Activated T-helper 1 cell treated with anti-CD3 and anti-CD28 coated beads, Interleukin-2, amount 50 U/mL, for 16 hours (primary cell): Measurements from ENCODE around the gene CCDC90B.
"Not testable (repeated sequence)": the region's sequence is repeated elsewhere in the genome, so short reads cannot be mapped to it uniquely, and the experiment has no call there.

Source experiments
- DNase-seq, 2 donors: peaks; one replicate each; pipeline ENCODE4 v3.0.0-alpha.2; 2020; ENCODE audit warnings: low read depth in 1 of 2, low spot score in 1 of 2

CCDC90B gene

DNA sequence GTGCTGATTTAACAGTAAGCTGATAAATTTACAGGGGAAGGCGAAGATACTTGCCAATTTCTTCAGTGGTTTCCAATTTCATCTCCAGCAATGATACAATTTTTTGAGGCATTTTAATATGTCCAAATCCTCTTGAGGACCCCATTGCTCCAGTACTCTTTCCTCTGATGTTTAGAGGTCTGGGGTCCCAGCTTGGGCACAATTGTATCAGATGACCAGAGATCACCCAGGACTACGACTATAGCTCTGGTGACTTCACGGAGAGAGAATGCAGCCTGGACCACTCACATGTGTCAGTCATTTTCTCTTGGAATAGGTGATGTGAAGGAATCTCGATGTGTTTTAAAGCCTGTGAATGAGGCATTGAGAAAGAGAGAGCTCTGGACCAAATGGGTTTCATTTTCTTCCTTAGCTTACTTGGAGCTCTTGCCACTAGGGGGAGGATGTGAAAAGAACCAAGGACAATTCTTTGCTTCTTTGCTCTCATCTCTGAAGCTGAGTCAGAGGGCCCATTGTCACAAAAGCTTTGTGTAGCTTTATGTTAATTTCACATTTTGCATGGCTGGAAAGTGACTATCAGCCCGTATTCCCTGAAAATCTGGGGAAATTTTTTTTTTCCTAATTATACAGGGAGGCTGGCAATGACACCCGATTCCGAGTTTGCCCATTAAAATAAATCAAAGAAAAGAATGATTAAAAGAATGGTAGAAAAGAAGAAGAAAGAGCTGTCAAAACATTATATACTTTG lies 6.7 kb upstream of the CCDC90B start:
- no peak for DNase-seq

GRCh38 chr11:83287631-83288030 lies 1.5 kb upstream of the CCDC90B start:
- DNase-seq, result no peak

DNA sequence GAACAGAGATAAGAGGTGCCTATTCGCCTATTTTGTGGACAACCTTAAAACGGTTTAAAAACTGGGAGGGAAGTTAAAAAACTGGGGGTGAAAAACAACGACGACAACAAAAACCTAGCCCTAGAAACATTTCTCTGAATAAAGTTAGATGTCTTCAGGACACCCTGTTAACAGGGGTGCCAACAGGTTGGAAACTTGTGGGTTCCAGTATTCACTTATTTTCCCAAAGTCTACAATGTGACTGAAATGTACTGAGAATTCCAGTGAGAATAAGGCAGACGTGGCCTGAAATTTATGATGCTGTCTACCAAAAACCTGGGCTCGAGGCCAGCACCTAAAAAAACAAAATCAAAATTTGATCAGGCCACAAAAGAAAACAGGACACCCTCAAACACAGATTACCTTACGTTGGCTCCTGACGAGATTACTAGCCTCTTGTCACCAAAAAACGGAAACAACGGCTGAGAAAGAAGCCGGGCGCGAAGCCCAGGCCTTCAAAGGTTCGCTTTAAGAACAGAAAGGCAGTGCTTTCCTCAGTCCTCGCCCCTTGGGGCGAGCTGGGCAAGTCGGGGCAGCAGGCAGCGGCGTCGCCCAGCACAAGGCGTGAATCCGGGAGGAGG lies 906 bp downstream of the CCDC90B start:
- DNase-seq, result no peak

DNA sequence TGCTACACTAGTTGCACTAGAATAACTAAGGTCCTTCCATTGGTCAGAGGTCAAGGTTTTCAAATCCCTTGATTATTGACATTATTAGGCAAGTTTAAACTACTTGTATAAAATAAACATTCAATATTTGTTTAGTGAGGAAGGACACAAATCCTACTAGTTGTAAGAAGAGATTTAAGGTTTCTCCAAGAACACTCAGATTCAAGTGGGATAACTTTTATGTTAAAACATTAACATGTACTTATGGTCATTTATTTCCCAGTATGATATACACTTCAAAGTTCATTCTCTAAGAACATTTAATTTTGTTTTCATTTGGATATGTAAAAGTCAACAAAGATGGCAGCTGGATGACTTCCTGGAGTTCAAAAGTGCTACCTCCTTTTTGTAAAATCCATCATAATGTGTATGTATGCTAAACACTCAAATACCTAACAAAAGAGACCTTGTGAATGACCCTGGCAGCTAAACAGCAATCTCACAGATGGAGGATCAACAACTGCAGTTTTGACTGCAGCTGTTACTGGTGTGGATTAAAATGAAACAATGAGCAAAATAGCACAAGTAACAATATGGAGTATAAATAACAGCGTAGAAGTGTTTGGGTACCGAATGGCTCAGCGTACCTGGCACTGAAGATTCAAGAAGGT lies 1.5 kb downstream of the CCDC90B start:
- DNase-seq, result no peak

DNA sequence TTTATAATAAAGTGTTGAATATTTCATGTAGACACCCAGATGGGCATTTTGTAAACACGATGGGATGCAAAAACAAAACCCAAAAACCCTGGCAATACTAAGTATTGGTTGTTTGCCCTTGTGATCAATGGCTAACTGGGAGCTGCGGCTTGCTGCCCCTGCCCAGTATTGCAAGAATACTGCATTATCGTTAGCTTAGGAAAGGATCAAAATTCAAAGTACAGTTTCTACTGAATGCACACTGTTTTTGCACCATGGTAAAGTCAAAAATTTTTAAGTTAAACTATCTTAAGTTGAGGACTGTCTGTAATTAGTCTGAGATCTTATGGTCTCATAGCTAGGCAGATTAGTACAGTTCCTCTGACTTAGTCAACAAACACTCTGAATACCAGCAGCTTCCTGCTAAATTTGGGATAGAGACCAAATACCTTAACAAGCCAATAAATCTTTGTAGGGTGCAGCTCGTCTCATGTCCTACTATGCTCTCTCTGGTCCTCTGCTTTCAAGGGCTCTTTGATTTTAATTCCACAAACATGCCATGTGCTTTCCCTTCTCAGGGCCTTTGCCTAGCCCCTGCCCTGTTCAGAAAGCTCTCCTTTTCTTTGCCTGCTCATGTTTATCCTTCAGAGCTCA lies 4.0 kb downstream of the CCDC90B start:
- no peak for DNase-seq

GRCh38 chr11:83280256-83280655 lies 5.9 kb downstream of the CCDC90B start:
- no peak for DNase-seq

DNA sequence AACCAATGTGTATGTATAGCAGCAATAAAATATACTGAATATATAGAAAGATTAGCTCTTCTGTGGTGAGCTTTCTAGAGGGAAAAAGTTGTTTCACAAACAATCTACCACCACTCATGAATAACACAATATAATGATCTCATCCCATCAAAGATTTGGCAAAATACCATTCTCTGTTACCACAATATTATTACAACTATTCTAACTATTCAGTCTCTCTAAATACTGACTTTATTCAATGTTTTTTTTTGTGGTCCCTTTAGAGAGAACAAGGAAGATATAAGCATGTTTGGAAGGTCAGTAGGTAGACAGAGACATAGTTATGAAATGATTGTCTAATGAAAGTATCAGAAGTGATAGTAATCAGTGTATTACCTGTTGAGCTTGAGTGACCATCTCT lies 7.8 kb downstream of the CCDC90B start:
- no peak for DNase-seq

DNA sequence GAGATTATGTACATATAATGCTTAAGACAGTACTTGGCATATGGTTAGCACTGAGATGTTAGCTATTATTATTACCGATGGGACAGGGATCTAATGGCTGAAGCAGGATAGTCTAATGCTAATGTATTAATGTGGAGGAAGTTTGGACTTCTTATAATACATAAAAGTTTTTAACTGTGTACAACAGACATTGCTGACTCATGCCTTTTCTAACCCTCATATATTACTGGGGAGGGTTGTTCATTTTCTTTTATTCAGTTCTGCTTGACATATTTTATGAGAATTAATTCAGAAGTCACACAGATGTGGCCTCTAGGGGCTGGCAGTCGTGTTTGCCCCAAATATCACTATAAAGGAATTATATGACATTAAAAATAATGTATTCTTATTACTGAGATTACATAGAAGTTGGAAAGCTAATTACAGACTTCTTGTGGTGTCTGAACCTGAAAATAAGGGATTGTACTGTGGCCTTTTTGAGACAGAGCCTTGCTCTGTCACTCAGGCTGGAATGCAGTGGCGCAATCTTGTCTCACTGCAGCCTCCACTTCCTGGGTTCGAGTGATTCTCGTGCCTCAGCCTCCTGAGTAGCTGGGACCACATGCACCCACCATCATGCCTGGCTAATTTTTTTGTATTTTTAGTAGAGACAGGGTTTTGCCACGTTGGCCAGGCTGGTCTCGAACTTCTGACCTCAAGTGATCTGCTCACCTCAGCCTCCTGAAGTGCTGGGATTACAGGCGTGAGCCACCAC lies 10.1 kb downstream of the CCDC90B start:
- DNase-seq, result no peak

DNA sequence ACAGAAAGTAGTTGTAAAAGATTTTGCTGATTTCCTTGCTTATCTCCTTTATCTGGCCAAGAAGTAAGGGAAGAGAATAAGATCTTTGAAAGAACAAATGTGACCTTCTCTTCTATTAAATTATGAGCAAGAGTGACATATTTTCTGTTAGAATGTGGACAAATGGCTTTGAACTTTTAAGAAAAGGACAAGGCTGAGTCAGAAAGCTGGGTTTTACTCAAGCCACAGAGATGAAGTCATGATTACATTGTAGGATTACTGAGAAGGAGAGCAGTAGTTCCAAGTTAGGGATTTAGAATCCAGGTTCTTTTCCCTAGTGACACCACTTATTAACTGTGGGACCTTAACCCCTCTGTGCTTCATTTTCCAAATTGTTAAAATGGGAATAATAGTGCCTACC lies 13.5 kb downstream of the CCDC90B start:
- no peak for DNase-seq

DNA sequence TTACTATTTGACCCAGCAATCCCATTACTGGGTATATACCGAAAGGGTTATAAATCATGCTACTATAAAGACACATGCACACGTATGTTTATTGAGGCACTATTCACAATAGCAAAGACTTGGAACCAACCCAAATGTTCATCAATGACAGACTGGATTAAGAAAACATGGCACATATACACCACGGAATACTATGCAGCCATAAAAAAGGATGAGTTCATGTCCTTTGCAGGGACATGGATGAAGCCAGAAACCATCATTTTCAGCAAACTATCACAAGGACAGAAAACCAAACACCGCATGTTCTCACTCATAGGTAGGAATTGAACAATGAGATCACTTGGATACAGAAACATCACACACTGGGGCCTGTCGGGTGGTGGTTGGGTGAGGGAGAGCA lies 14.4 kb downstream of the CCDC90B start:
- not testable (repeated sequence) for DNase-seq

DNA sequence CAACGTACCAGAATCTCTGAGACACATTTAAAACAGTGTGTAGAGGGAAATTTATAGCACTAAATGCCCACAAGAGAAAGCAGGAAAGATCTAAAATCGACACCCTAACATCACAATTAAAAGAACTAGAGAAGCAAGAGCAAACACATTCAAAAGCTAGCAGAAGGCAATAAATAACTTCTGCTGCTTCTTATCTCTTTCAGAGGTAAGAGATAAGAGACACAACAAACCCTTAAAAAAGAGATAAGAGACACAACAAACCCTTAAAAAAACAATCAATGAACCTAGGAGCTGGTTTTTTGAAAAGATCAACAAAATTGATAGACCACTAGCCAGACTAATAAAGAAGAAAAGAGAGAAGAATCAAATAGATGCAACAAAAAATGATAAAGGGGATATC lies 17.1 kb downstream of the CCDC90B start:
- not testable (repeated sequence) for DNase-seq

- no peak for DNase-seq
Measured at GRCh38 chr11:83265331-83265730, 20.8 kb downstream of the CCDC90B start.

DNA sequence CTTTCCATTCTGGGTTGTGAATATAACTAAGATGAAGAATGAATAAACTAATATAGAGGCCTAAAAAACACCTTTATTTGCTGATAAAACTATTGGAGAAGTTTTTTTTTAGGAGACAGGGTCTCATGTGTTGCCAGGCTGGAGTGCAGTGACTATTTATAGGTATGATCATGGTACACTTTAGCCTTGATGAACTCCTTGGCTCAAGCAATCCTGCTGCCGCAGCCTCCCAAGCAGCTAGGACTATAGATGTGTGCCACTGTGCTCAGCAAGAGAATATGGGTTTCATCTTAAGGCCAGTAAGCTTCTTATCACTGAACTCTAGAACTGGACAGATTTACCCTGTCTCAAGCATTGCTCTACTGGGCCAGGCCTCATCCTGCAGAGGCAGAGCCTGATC lies 26.6 kb downstream of the CCDC90B start:
- no peak for DNase-seq

- DNase-seq, result no peak
Measured at GRCh38 chr11:83257761-83258168, 28.4 kb downstream of the CCDC90B start.

DNA sequence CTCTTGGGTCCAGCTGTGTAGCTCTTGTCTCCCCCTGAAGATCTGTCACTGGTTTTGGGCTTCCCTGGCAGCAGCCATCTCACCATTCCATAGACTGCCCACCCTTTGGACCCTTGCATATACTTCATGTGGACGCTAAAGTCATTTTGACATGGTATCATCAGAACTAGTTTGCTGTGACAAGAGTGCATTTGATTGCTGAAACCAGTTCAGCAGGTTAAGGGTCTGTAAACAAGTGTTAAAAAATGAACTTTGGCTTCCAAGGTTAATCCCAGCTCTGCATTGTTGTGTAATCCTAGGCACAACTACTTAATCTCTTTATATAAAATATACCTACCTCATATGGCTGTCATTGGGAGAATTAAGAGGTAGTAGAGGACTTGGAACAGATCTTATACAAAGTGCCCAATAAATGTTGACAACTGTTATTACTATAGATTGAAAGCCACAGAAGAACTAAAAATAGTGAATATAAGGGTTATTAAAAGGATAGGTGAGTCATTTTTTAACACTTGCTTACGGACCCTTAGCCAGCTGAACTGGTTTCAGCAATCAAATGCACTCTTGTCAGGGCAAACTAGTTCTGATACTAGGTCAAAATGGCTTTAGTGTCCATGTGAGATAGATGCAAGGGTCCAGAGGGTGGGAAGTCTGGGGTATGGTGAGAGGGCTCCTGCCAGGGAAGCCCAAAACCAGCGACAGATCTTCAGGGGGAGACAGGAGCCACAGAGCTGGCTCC lies 29.4 kb downstream of the CCDC90B start:
- DNase-seq, result no peak

- DNase-seq, result no peak
Measured at GRCh38 chr11:83255366-83255765, 30.8 kb downstream of the CCDC90B start.

- no peak for DNase-seq
Measured at GRCh38 chr11:83252941-83253340, 33.2 kb downstream of the CCDC90B start.

GRCh38 chr11:83252266-83252665 lies 33.9 kb downstream of the CCDC90B start:
- no peak for DNase-seq

DNA sequence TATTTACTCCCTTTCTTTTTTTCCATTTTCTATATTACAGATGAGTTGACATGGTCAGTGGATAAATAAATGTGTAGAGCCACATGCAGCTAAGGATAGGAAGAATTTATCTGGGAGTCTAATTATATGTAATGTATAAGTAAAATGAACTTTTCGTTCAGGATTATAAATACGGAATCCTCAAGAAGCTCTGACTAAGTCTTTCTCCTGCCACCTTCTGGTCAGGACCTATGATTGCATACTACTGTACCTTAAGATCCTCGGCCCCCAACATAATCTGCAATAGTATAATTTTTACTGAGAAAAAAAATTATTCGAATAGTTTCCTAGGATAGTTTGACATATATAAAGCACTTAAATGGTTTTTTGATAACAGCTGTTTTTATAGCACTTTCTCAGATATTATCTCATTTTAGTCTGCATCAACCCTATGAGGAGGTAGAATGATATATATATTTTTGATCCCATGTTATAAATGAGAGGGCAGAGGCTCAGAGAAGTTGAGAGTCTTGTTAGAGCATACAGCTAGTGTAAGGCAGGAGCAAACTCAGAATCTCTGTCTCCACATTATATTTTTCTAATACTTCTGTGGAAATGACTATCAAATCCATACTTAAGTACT lies 36.1 kb downstream of the CCDC90B start:
- DNase-seq, result no peak

- no peak for DNase-seq
Measured at GRCh38 chr11:83249445-83249844, 36.7 kb downstream of the CCDC90B start.
